ENCODE results near the gene ADRM1. TPM values are rescaled to one million over a fixed set of nuclear protein-coding genes. Genes with fewer than 3 reads are reported as not detected.

The ADRM1 gene
- total RNA-seq, 2 experiments from 2014 or later = 105 to 133 TPM

- Mint-ChIP-seq H3K27ac (no peak overlapping the region), H3K4me1 (no peaks in the 10 kb centered on the region), H3K4me3 (no peak overlapping the region), H3K36me3 (no peaks in the 10 kb centered on the region), H3K27me3 (no peaks in the 10 kb centered on the region), H3K9me3 (ENCODE audit: low read depth) (no peaks in the 10 kb centered on the region)
- CTCF ChIA-PET = no interaction called here
- no peak for ATAC-seq
- no peak for DNase-seq
These were observed 29.6 kb downstream of the ADRM1 start for GRCh38 chr20:62332421-62332820.

DNA sequence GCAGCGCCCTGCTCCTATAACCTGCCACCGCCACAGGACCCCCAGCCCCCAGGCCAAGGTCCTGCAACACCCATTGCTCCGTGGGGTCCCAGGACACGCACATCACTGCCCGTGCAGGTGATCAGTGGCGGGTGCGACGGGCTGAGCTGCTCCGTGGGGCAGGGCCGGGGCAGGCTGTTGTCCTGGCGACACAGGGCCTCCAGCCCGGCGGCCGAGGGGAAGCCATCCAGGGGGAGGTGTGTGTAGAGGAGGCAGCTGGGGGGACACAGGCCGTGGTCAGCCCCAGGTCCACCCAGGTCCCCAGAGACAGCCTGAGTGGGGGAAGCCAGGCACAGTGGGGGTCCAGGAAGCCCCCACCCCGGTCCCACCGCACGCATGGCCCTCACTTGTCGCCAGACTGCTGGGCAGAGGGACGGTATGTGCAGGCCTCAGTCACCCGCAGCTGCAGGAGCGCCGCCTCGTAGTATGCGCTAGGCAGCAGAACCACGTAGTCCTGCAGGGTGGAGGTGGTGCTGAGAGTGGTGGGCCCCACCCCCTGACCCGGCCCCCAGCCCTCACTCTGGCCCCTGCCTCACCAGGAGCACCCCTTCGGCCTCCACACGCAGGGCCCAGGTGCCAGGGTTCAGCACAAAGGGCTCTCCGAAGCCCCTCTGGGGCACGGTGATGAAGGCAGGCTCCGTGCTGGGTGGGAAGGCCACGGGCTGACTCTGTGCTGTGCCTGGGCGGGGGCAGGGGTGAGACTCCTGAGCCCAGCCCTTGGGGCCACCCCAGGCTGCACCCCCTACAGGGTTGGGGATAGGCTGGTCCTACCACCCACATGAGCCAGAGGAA, 30.4 kb downstream of the ADRM1 start:
- no peaks in the 10 kb centered on the region for H3K9me3 Mint-ChIP-seq (ENCODE audit: low read depth)
- CTCF ChIA-PET = no interaction called here
- no peak for DNase-seq
- no peaks in the 10 kb centered on the region for H3K36me3 Mint-ChIP-seq
- H3K27me3 Mint-ChIP-seq = no peaks in the 10 kb centered on the region
- H3K4me3 Mint-ChIP-seq = no peak overlapping the region
- H3K4me1 Mint-ChIP-seq = no peaks in the 10 kb centered on the region
- H3K27ac Mint-ChIP-seq = no peak overlapping the region
- ATAC-seq = no peak

- Mint-ChIP-seq H3K36me3 (no peaks in the 10 kb centered on the region), H3K9me3 (ENCODE audit: low read depth) (no peaks in the 10 kb centered on the region), H3K27me3 (no peaks in the 10 kb centered on the region), H3K4me1 (no peaks in the 10 kb centered on the region), H3K27ac (no peak overlapping the region), H3K4me3 (no peak overlapping the region)
- CTCF ChIA-PET = no interaction called here
- no peak for ATAC-seq
- no peak for DNase-seq
These were observed 31.2 kb downstream of the ADRM1 start for GRCh38 chr20:62333820-62334595.

- Mint-ChIP-seq H3K27ac (no peak overlapping the region), H3K4me3 (no peak overlapping the region), H3K4me1 (no peaks in the 10 kb centered on the region), H3K27me3 (peaks cover 4% of the 10 kb centered on the region), H3K36me3 (no peaks in the 10 kb centered on the region), H3K9me3 (ENCODE audit: low read depth) (no peaks in the 10 kb centered on the region)
- DNase-seq (no peak), ATAC-seq (no peak)
- CTCF ChIA-PET = no interaction called here
These were observed 32.1 kb downstream of the ADRM1 start for GRCh38 chr20:62334881-62335280.

- no peak overlapping the region for H3K27ac Mint-ChIP-seq
- CTCF ChIA-PET = no interaction called here
- H3K4me1 Mint-ChIP-seq = no peaks in the 10 kb centered on the region
- no peak overlapping the region for H3K4me3 Mint-ChIP-seq
- DNase-seq (no peak), ATAC-seq (no peak)
- H3K9me3 Mint-ChIP-seq (ENCODE audit: low read depth) = no peaks in the 10 kb centered on the region
- H3K36me3 Mint-ChIP-seq = no peaks in the 10 kb centered on the region
- H3K27me3 Mint-ChIP-seq = peaks cover 6% of the 10 kb centered on the region
These were observed 32.7 kb downstream of the ADRM1 start for GRCh38 chr20:62335532-62335931.

GRCh38 chr20:62336329-62336728, 33.5 kb downstream of the ADRM1 start:
- Mint-ChIP-seq H3K27me3 (peaks cover 7% of the 10 kb centered on the region), H3K4me3 (no peak overlapping the region), H3K27ac (no peak overlapping the region), H3K36me3 (no peaks in the 10 kb centered on the region), H3K9me3 (ENCODE audit: low read depth) (no peaks in the 10 kb centered on the region), H3K4me1 (no peaks in the 10 kb centered on the region)
- no peak for DNase-seq
- CTCF ChIA-PET = no interaction called here
- ATAC-seq = no peak

DNA sequence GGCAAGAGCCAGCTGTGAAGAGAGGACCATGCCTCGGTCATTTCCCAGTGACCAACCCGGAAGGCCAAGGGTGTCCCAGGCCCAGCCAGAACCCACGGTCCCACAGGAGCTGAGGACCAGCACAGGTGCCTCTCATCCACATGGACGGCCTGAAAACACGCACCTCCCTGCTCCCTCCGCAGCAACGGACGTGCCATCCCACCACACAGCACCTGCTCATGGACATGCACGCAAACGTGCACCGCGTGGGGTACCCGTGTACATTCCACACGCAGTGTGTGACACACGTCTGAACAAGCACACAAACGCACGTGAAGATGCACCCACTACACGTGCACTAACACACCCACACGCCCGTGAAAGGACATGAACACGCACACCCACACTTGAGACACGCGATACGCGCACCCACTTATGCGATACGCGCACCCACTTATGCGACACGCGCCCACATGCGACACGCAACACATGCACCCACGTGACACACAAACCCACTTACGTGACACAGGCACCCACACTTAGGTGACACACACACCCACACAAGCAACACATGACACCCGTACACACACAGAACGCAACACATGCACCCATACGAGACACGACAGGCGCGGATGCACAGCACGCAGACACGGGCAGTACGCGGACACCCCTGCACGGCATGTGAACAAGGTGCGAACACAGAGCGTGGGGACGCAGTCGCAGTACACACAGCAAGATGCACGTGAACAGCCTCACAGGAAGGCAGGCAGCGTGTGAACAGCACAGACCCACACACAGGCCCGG, 34.2 kb downstream of the ADRM1 start:
- Mint-ChIP-seq H3K36me3 (no peaks in the 10 kb centered on the region), H3K9me3 (ENCODE audit: low read depth) (no peaks in the 10 kb centered on the region), H3K4me3 (no peak overlapping the region), H3K27ac (no peak overlapping the region), H3K27me3 (peaks cover 10% of the 10 kb centered on the region), H3K4me1 (no peaks in the 10 kb centered on the region)
- no peak for ATAC-seq
- no peak for DNase-seq
- CTCF ChIA-PET = no interaction called here

DNA sequence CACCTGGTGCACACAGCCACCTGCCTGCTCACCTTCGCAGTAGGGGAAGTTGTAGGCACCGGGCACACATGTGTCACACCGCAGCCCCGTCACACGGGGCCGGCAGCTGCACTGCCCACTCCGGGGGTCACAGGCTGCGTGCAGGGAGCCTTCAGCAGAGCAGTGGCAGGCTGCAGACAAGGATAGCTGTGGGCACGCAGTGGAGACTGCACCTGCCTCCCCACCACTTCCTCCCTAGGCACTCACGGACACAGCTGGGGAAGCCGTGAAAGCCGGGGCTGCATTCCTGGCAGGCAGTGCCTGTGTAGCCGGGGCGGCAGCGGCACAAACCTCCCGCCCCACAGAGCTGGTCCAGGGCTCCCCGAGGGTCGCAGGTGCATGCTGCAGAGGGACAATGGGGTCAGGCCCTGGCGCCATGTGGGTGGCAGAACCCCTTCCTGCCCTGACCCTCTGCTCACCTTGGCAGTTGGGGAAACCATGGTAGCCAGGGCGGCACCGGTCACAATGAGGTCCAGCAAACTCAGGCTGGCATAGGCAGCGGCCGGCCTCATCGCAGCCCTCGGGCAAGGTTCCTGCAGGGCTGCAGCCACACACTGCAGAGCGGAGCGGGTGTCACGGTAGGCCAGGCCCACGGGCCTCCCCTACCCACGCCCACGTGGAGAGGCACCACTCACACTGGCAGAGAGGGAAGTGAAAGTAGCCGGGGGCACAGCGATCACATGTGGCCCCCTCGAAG, 34.9 kb downstream of the ADRM1 start:
- Mint-ChIP-seq H3K36me3 (no peaks in the 10 kb centered on the region), H3K4me1 (no peaks in the 10 kb centered on the region), H3K9me3 (ENCODE audit: low read depth) (no peaks in the 10 kb centered on the region), H3K4me3 (no peak overlapping the region), H3K27me3 (peaks cover 10% of the 10 kb centered on the region), H3K27ac (no peak overlapping the region)
- ATAC-seq (no peak), DNase-seq (no peak)
- CTCF ChIA-PET = no interaction called here

GRCh38 chr20:62338294-62338620, 35.5 kb downstream of the ADRM1 start:
- CTCF ChIA-PET = no interaction called here
- Mint-ChIP-seq H3K4me3 (no peak overlapping the region), H3K27ac (no peak overlapping the region), H3K27me3 (peaks cover 11% of the 10 kb centered on the region), H3K9me3 (ENCODE audit: low read depth) (no peaks in the 10 kb centered on the region), H3K36me3 (no peaks in the 10 kb centered on the region), H3K4me1 (no peaks in the 10 kb centered on the region)
- ATAC-seq (no peak), DNase-seq (no peak)

GRCh38 chr20:62339647-62340062, 36.9 kb downstream of the ADRM1 start:
- DNase-seq = no peak
- CTCF ChIA-PET = no interaction called here
- Mint-ChIP-seq H3K27ac (no peak overlapping the region), H3K9me3 (ENCODE audit: low read depth) (no peaks in the 10 kb centered on the region), H3K4me3 (no peak overlapping the region), H3K27me3 (peaks cover 11% of the 10 kb centered on the region), H3K4me1 (no peaks in the 10 kb centered on the region), H3K36me3 (no peaks in the 10 kb centered on the region)
- no peak for ATAC-seq

GRCh38 chr20:62342910-62343309, 40.1 kb downstream of the ADRM1 start:
- no peak for ATAC-seq
- peaks cover 11% of the 10 kb centered on the region for H3K27me3 Mint-ChIP-seq
- no peak overlapping the region for H3K4me3 Mint-ChIP-seq
- H3K9me3 Mint-ChIP-seq (ENCODE audit: low read depth) = no peaks in the 10 kb centered on the region
- DNase-seq = no peak
- no peaks in the 10 kb centered on the region for H3K36me3 Mint-ChIP-seq
- H3K4me1 Mint-ChIP-seq = no peaks in the 10 kb centered on the region
- CTCF ChIA-PET = no interaction called here
- no peak overlapping the region for H3K27ac Mint-ChIP-seq

GRCh38 chr20:62344092-62344491, 41.3 kb downstream of the ADRM1 start:
- ATAC-seq (no peak), DNase-seq (no peak)
- Mint-ChIP-seq H3K9me3 (ENCODE audit: low read depth) (peaks cover 5% of the 10 kb centered on the region), H3K36me3 (no peaks in the 10 kb centered on the region), H3K4me1 (no peaks in the 10 kb centered on the region), H3K4me3 (no peak overlapping the region), H3K27ac (no peak overlapping the region), H3K27me3 (peaks cover 11% of the 10 kb centered on the region)
- CTCF ChIA-PET = no interaction called here

DNA sequence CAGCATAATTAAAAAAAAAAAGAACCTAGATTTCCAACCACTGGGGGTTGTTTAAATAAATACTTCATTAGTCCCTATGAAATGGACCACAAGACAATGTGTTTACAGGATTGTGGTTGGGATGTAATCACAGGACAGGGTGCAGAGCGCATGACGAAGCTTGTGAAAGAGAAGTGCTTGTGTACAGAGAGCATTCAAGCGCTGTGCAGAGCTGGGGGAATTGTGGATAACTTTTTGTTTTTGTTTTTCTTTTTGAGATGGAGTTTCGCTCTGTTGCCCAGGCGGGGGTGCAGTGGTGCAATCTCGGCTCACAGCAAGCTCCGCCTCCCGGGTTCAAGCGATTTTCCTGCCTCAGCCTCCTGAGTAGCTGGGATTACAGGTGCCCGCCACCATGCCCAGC, 42.0 kb downstream of the ADRM1 start:
- peaks cover 8% of the 10 kb centered on the region for H3K27me3 Mint-ChIP-seq
- CTCF ChIA-PET = no interaction called here

More for the DNA sequence above, 42.0 kb downstream of the ADRM1 start:
- Mint-ChIP-seq H3K4me3 (no peak overlapping the region), H3K36me3 (no peaks in the 10 kb centered on the region), H3K27ac (no peak overlapping the region), H3K4me1 (no peaks in the 10 kb centered on the region), H3K9me3 (ENCODE audit: low read depth) (peaks cover 8% of the 10 kb centered on the region)
- no peak for ATAC-seq
- DNase-seq = no peak
